SU-DHL-6 (cell line): ENCODE measurements around the gene TUFT1.

Experiments used
- H2AFZ ChIP-seq: fragments of 200-600 bp; sonication (generic); 2 replicates; pipeline ENCODE4 v1.6.1; 2014; ENCODE audit warnings: low read depth, mild to moderate bottlenecking, moderate library complexity, mixed read lengths, antibody characterized with exemption, low read length; ENCODE audit not compliant: severe bottlenecking
- H3F3A ChIP-seq: fragments of 200-600 bp; shearing (Covaris generic); 2 replicates; pipeline ENCODE4 v1.6.0; 2016; ENCODE audit warnings: antibody characterized with exemption, mild to moderate bottlenecking; ENCODE audit not compliant: insufficient read depth
- H3K27ac ChIP-seq: fragments of 200-600 bp; sonication (generic); 2 replicates; pipeline ENCODE4 v1.5.1; 2016; ENCODE audit warnings: low read depth, mild to moderate bottlenecking, low read length, moderate library complexity, mixed read lengths
- H3K27me3 ChIP-seq: fragments of 200-600 bp; sonication (generic), shearing (Covaris generic); 2 replicates; pipeline ENCODE4 v1.6.0; 2014; ENCODE audit warnings: mild to moderate bottlenecking, low read length
- H3K36me3 ChIP-seq: fragments of 200-600 bp; sonication (generic); 2 replicates; pipeline ENCODE4 v1.6.1; 2014; ENCODE audit warnings: mild to moderate bottlenecking, low read length, mixed read lengths
- H3K4me2 ChIP-seq: fragments of 300-600, 200-600 bp; shearing (Covaris generic), sonication (generic); 2 replicates; pipeline ENCODE4 v1.6.0; 2014; ENCODE audit warnings: low read length, low read depth, mild to moderate bottlenecking; ENCODE audit not compliant: poor library complexity, severe bottlenecking
- H3K4me3 ChIP-seq: fragments of 200-600 bp; sonication (generic); 2 replicates; pipeline ENCODE4 v1.5.1; 2014; ENCODE audit warnings: antibody characterized with exemption, low read length, mild to moderate bottlenecking, mixed read lengths; ENCODE audit not compliant: insufficient read depth, poor library complexity, severe bottlenecking
- H3K79me2 ChIP-seq: fragments of 200-600 bp; sonication (generic); 2 replicates; pipeline ENCODE4 v1.6.1; 2014; ENCODE audit warnings: mild to moderate bottlenecking, low read length, moderate library complexity; ENCODE audit not compliant: insufficient read depth
- H3K9ac ChIP-seq: fragments of 200-600 bp; sonication (generic); 2 replicates; pipeline ENCODE4 v1.7.0; 2014; ENCODE audit warnings: mild to moderate bottlenecking, low read length
- H3K9me2 ChIP-seq: fragments of 200-600 bp; sonication (generic); replicated peaks from 2 replicates; pipeline ENCODE4 v1.6.1; 2014; ENCODE audit warnings: low read length; ENCODE audit not compliant: insufficient read depth
- H3K9me3 ChIP-seq: fragments of 200-600 bp; sonication (generic); 2 replicates; pipeline ENCODE4 v1.6.1; 2014; ENCODE audit warnings: low read length, mixed read lengths; ENCODE audit not compliant: insufficient read depth
- H4K20me1 ChIP-seq: fragments of 200-600 bp; sonication (generic); 2 replicates; pipeline ENCODE4 v1.6.1; 2014; ENCODE audit warnings: low read depth, mild to moderate bottlenecking, antibody characterized with exemption, low read length, moderate library complexity, mixed read lengths
- CTCF ChIP-seq: fragments of 200-600 bp; sonication (generic); IDR thresholded peaks from one replicate; pipeline ENCODE4 v1.5.1; 2017; ENCODE audit warnings: antibody characterized with exemption, mild to moderate bottlenecking, low read length, moderate library complexity; ENCODE audit not compliant: insufficient read depth, poor library complexity, severe bottlenecking
- EZH2phosphoT487 ChIP-seq: fragments of 200-600 bp; sonication (generic), shearing (Covaris generic); conservative IDR thresholded peaks from 2 replicates; pipeline ENCODE4 v1.6.1; 2018; ENCODE audit warnings: mild to moderate bottlenecking, antibody characterized with exemption, low read length, moderate library complexity, mixed read lengths

Gene TUFT1

GRCh38 chr1:151568626-151569088 is 28.5 kb downstream of the TUFT1 start:
- Histone ChIP-seq H3K4me2 (no peak overlapping the region), H3K4me3 (no peak overlapping the region), H3K27ac (no peak overlapping the region), H3K9ac (no peak overlapping the region), H3K27me3 (no peaks in the 10 kb centered on the region), H3K36me3 (no peaks in the 10 kb centered on the region), H4K20me1 (no peaks in the 10 kb centered on the region), H3F3A (no peaks in the 10 kb centered on the region), H3K79me2 (no peaks in the 10 kb centered on the region), H2AFZ (no peak overlapping the region), H3K9me3 (no peaks in the 10 kb centered on the region), H3K9me2 (no peaks in the 10 kb centered on the region)
- TF ChIP-seq CTCF (no peak), EZH2phosphoT487 (no peak)

DNA sequence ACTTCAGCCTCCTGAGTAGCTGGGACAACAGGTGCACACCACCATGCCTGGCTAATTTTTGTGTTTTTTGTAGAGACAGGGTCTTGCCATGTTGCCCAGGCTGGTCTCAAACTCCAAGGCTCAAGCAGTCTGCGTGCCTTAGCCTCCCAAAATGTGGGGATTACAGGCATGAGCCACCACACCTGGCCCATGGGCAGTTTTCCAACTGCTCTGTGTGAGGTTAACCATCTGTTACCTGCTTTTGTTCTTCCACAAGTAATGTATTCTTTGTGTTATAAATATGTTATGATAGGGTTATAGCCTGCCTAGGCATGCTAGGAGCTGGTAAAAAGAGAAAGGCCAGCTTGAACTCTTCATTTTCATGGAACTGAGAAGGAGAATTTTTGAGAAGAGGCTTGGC is 30.7 kb downstream of the TUFT1 start:
- no peak overlapping the region for H3K4me3 ChIP-seq
- H3K79me2 ChIP-seq, result no peaks in the 10 kb centered on the region
- H3K36me3 ChIP-seq, result no peaks in the 10 kb centered on the region
- H3K9me2 ChIP-seq, result no peaks in the 10 kb centered on the region
- H3F3A ChIP-seq, result no peaks in the 10 kb centered on the region
- no peak overlapping the region for H3K27ac ChIP-seq
- H3K9ac ChIP-seq, result no peak overlapping the region
- H3K9me3 ChIP-seq, result no peaks in the 10 kb centered on the region
- no peaks in the 10 kb centered on the region for H4K20me1 ChIP-seq
- no peaks in the 10 kb centered on the region for H3K27me3 ChIP-seq
- H2AFZ ChIP-seq, result no peak overlapping the region
- TF ChIP-seq EZH2phosphoT487, result no peak
- no peak for TF ChIP-seq CTCF
- no peak overlapping the region for H3K4me2 ChIP-seq

DNA sequence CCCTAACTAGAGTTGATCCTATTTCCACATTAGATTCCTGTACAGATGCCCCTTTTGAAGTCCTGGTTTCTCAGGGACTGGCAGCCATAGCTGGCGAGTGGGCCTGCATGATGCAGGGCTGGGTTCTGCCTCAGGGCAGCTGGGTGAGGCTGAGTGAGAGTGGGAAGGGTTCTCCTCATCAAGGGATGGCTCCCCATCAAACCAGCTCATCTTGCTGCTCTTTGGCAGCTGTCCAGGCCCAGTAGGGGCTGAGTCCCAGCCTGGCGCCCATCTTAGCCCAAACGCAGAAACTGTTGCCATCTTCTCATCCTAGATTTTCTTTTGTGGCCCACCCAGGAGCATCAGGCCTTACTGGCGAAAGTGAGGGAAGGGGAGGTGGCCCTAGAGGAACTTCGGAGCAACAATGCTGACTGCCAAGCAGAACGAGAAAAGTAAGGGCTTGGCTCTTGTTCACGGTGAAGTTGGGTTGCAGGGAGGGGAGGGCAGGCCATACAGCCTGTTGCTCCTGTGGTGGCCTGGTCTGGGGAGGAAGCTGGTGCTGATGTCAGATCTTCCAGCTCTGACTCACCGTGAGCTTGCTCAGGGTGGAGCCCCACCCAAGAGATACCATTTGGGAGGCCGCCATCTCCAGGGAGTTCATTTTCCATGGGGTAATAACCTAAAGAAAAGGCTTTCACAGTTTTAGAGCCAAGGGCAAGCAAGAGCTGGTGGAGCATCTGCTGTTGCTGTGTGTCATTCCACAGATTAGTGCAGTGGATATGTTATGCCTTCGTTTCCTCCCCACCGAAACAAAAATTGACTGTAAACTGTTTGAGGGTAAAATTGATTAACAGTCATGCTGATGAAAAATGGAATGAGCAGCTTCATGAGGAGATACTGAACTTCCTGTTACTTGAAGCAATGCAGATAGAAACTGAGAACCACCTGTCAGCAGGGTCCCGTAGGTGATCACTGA is 34.7 kb downstream of the TUFT1 start:
- Histone ChIP-seq H2AFZ (no peak overlapping the region), H3K9ac (no peak overlapping the region), H3F3A (no peaks in the 10 kb centered on the region), H3K9me2 (no peaks in the 10 kb centered on the region), H3K79me2 (no peaks in the 10 kb centered on the region), H4K20me1 (no peaks in the 10 kb centered on the region), H3K27ac (no peak overlapping the region), H3K9me3 (no peaks in the 10 kb centered on the region), H3K36me3 (no peaks in the 10 kb centered on the region), H3K27me3 (no peaks in the 10 kb centered on the region), H3K4me3 (no peak overlapping the region), H3K4me2 (no peak overlapping the region)
- TF ChIP-seq EZH2phosphoT487, result no peak
- no peak for TF ChIP-seq CTCF
